ENCODE results near the gene LRFN2.

The LRFN2 gene

GRCh38 chr6:40369042-40369441, 218.1 kb downstream of the LRFN2 start:
- no peak for DNase-seq

- no peak for DNase-seq
These were observed 224.3 kb downstream of the LRFN2 start for GRCh38 chr6:40362859-40363258.

GRCh38 chr6:40359808-40360207, 227.4 kb downstream of the LRFN2 start:
- DNase-seq, result no peak

- no peak for DNase-seq
These were observed 228.4 kb downstream of the LRFN2 start for GRCh38 chr6:40358473-40359460.

- no peak for DNase-seq
These were observed 230.8 kb downstream of the LRFN2 start for GRCh38 chr6:40356242-40356910.

GRCh38 chr6:40355532-40355931, 231.6 kb downstream of the LRFN2 start:
- DNase-seq, result no peak

- no peak for DNase-seq
These were observed 232.1 kb downstream of the LRFN2 start for GRCh38 chr6:40355066-40355465.

GRCh38 chr6:40353967-40354452, 233.2 kb downstream of the LRFN2 start:
- DNase-seq, result no peak

- no peak for DNase-seq
These were observed 233.8 kb downstream of the LRFN2 start for GRCh38 chr6:40353197-40353966.

- no peak for DNase-seq
These were observed 234.5 kb downstream of the LRFN2 start for GRCh38 chr6:40352527-40353170.

- no peak for DNase-seq
These were observed 235.2 kb downstream of the LRFN2 start for GRCh38 chr6:40352006-40352405.

- no peak for DNase-seq
These were observed 236.4 kb downstream of the LRFN2 start for GRCh38 chr6:40350747-40351217.

- no peak for DNase-seq
These were observed 237.0 kb downstream of the LRFN2 start for GRCh38 chr6:40349901-40350746.

- no peak for DNase-seq
These were observed 237.9 kb downstream of the LRFN2 start for GRCh38 chr6:40349123-40349900.

GRCh38 chr6:40348591-40348990, 238.6 kb downstream of the LRFN2 start:
- DNase-seq, result no peak

GRCh38 chr6:40347571-40348011, 239.6 kb downstream of the LRFN2 start:
- DNase-seq, result no peak

GRCh38 chr6:40346246-40346645, 240.9 kb downstream of the LRFN2 start:
- no peak for DNase-seq

GRCh38 chr6:40344566-40345167, 242.5 kb downstream of the LRFN2 start:
- no peak for DNase-seq

- DNase-seq, result no peak
These were observed 243.1 kb downstream of the LRFN2 start for GRCh38 chr6:40343877-40344565.

Data from T-helper 9 cell (primary cell).